ENCODE results near the gene PTPN11. TPM values are rescaled to one million over a fixed set of nuclear protein-coding genes. Genes with fewer than 3 reads are reported as not detected.
"Not testable (repeated sequence)": the region's sequence is repeated elsewhere in the genome, so short reads cannot be mapped to it uniquely, and the experiment has no call there.

Gene PTPN11
- total RNA-seq, 1 donor from 2014 or later: 221 TPM

DNA sequence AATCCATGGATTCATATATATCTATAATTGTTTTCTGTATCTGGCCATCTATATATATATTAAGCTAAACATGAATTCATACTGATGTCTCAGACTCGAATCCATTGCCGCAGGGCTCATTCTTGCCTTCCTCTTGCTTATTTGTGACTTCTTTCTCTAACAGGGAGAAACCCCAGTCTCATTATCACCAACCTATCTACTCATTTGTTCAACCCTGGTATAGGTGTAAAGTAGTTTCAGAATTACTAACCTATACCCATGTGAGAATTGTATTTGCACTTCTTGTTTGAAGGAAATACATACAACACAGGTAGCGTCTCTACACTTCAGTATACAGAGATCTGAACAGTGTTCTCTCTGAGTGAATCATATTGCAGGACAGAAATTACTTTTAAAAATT is 77.7 kb downstream of the PTPN11 start:
- DNase-seq (ENCODE audit: low spot score): no peak
- intact Hi-C loops (cut with DNase I): no loop called here

GRCh38 chr12:112498580-112498979 is 79.8 kb downstream of the PTPN11 start:
- DNase-seq (ENCODE audit: low spot score): no peak

GRCh38 chr12:112503512-112503911 is 84.8 kb downstream of the PTPN11 start:
- intact Hi-C loops (cut with DNase I): no loop called here
- no peak for DNase-seq (ENCODE audit: low spot score)

More at GRCh38 chr12:112498580-112498979, 79.8 kb downstream of the PTPN11 start:
- intact Hi-C loops (cut with DNase I): no loop called here

- intact Hi-C loops (cut with DNase I): no loop called here
- DNase-seq (ENCODE audit: low spot score): no peak
Observed at GRCh38 chr12:112506513-112507166, 87.9 kb downstream of the PTPN11 start.

GRCh38 chr12:112513471-112513870 is 94.7 kb downstream of the PTPN11 start:
- no peak for DNase-seq (ENCODE audit: low spot score)
- intact Hi-C loops (cut with DNase I): no loop called here

GRCh38 chr12:112514456-112514855 is 95.7 kb downstream of the PTPN11 start:
- no peak for DNase-seq (ENCODE audit: low spot score)
- intact Hi-C loops (cut with DNase I): no loop called here

DNA sequence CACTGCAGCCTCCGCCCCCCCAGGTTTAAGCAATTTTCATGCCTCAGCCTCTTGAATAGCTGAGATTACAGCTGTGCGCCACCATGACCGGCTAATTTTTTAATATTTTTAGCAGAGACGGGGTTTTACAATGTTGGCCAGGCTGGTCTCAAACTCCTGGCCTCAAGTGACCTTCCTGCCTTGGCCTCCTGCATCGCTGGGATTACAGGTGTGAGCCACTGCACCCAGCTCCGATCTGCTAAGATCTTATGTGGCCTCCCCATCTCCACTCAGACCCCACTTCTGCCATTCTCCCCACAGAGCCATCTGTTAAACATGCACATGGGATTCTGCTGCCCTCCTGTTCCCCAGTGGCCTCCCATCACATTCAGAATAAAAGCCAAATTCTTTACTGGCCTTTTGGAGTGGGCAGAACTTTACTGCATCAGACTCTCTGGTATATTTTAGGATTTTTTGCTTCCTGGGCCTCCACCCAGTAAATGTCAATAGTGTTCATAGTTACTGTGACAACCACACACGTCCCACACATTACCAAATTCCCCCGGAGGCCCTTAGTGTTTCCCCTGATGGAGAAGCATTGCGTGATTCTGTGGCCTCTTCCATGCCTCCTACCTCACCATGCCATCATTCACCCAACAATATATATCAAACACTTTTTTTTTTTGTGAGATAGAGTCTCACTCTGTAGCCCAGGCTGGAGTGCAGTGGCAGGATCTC is 96.3 kb downstream of the PTPN11 start:
- intact Hi-C loops (cut with DNase I): no loop called here
- no peak for DNase-seq (ENCODE audit: low spot score)

DNA sequence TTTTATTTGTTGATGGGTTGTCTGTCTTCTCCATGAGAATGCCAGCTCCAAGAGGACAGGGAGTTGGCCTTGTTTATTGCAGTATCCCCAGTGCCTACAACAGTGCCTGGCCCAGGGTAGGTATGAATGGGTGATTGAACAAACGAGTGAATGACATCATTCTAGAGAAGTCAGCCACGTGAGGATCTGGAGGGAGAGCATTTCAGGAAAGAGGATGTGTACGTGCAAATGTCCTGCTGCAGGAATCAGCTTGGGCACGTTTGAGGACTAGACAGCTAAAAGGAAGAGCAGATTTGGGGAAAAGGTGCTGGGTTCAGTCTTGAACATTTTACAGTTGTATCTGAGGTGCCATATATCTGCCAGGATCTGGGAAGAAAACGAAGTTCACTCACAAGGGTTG is 97.1 kb downstream of the PTPN11 start:
- intact Hi-C loops (cut with DNase I): no loop called here
- DNase-seq (ENCODE audit: low spot score): no peak

- intact Hi-C loops (cut with DNase I): no loop called here
- DNase-seq (ENCODE audit: low spot score): no peak
Observed at GRCh38 chr12:112517730-112518364, 99.1 kb downstream of the PTPN11 start.

DNA sequence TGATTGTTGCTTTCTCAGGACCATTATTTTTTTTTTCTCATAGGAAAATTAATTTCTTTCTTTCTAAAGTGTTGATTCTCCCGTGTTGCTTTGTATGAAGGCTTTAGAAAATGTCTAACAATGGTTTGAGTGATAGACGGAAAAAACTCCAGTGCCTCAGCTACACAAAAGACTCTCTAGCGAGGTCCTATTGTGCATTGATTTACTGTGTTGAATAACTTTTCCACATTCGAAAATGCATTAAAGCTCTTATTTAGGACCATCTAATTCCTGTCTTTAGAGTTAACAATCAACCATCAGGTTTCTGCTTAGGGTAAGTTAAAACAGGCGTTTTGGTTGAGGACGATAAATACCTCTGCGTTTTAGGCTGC is 99.6 kb downstream of the PTPN11 start:
- no peak for DNase-seq (ENCODE audit: low spot score)
- intact Hi-C loops (cut with DNase I): no loop called here

DNA sequence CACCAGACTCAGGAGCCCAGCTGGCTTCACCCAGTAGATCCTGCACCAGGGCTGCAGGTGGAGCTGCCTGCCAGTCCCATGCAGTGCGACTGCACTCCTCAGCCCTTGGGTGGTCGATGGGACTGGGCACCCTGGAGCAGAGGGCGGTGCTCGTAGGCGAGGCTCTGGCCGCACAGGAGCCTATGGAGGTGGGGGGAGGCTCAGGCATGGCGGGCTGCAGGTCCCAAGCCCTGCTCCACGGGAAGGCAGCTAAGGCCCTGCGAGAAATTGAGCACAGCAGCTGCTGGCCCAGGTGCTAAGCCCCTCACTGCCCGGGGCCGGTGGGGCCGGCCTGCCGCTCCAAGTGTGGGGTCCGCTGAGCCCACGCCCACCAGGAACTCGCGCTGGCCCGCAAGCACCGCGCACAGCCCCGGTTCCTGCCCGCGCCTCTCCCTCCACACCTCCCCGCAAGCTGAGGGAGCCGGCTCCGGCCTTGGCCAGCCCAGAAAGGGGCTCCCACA is 101.1 kb downstream of the PTPN11 start:
- DNase-seq (ENCODE audit: low spot score); intact Hi-C loops (cut with DNase I): not testable (repeated sequence)

DNA sequence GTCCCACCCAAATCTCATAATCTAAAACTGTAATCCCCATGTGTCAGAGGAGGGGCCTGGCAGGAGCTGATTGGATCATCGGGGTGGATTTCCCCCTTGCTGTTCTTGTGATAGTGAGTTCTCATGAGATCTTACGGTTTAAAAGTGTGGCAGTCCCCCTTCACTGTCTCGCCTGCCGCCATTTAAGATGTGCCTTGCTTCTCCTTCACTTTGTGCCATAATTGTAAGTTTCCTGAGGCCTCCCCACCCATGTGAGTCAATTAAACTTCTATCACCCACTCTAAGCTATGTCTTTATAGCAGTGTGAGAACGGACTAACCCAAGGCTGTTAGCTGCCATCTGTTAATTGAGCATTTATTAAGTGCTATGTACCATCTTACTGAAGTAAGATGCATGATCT is 105.1 kb downstream of the PTPN11 start:
- no peak for DNase-seq (ENCODE audit: low spot score)
- intact Hi-C loops (cut with DNase I): no loop called here

DNA sequence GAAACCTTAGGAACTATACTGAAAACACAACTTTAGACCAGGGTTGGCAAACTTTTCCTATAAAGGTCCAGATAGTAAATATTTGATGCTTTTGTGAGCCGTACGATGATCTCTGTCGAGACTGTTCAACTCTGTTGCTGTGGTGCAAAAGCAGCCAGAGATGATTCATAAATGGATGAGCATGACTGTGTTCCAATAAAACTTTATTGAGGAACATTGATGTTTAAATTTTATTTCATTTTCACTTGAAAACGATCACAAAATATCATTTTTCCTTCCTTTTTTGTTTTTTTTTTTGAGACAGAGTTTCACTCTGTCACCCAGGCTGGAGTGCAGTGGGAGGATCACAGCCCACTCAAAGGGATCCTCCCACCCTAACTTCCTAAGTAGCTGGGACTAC is 105.5 kb downstream of the PTPN11 start:
- intact Hi-C loops (cut with DNase I): no loop called here
- DNase-seq (ENCODE audit: low spot score): no peak

GRCh38 chr12:112524676-112525425 is 106.1 kb downstream of the PTPN11 start:
- intact Hi-C loops (cut with DNase I): no loop called here
- no peak for DNase-seq (ENCODE audit: low spot score)

- intact Hi-C loops (cut with DNase I): no loop called here
- no peak for DNase-seq (ENCODE audit: low spot score)
Observed at GRCh38 chr12:112525426-112525809, 106.7 kb downstream of the PTPN11 start.

DNA sequence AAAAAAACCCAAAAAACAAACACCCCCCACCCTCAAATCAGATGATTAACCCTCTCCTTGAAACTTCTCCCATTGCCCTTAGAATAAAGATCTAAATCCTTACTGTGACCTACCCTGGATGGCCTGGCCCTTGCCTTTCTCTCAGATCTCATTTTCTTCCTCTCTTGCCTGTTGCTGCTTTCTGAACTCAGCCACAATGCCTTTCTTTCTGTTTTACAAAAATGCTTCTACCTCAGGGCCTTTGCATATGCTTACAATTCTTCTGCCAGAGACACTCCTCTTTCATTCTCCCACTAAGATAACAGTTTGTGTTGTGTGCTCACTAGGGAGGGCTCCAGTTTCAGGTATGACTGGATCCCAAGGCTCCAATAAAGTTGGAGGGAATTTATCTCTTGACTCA is 108.3 kb downstream of the PTPN11 start:
- no peak for DNase-seq (ENCODE audit: low spot score)
- intact Hi-C loops (cut with DNase I): no loop called here

DNA sequence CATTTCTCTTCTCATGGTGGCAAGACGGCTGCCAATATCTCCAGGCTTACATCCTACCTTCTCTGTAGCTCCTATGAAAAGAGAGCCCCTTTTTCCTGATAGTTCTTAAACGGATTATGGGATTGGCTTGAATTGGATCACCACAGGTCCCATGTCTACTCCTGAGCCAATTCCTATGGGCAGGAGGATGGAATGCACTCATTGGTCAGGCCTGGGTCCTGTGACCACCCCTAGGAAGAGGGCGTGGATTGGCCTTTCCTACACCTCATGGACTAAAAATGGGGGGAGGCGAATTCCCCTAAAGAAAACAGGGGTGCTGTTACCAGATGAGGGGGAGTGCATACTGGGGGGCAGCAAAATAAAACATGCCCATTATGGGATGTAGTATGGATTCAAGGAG is 108.8 kb downstream of the PTPN11 start:
- DNase-seq (ENCODE audit: low spot score): no peak
- intact Hi-C loops (cut with DNase I): no loop called here

GRCh38 chr12:112528521-112528920 is 109.8 kb downstream of the PTPN11 start:
- intact Hi-C loops (cut with DNase I): no loop called here
- DNase-seq (ENCODE audit: low spot score): no peak

- DNase-seq (ENCODE audit: low spot score): no peak
- intact Hi-C loops (cut with DNase I): no loop called here
Observed at GRCh38 chr12:112530941-112531340, 112.2 kb downstream of the PTPN11 start.

- intact Hi-C loops (cut with DNase I): no loop called here
- no peak for DNase-seq (ENCODE audit: low spot score)
Observed at GRCh38 chr12:112532106-112532505, 113.4 kb downstream of the PTPN11 start.

All from cardiac septum (tissue), 1 donor.